HEK293 (cell line): ENCODE results near the gene MNX1.

Source experiments
- YY1 ChIP-seq: fragments of 450-650 bp; formaldehyde crosslinking; IDR thresholded peaks from 2 replicates; pipeline ENCODE4 v1.5.1; 2018; ENCODE audit warnings: missing biosample characterization, missing genetic modification characterization
- ZBTB21 ChIP-seq: fragments of 450-650 bp; formaldehyde crosslinking; IDR thresholded peaks from 2 replicates; pipeline ENCODE4 v1.5.1; 2017; ENCODE audit warnings: missing biosample characterization, missing genetic modification characterization
- ZNF10 ChIP-seq: fragments of 450-650 bp; formaldehyde crosslinking; IDR thresholded peaks from 2 replicates; pipeline ENCODE4 v1.5.1; 2017; ENCODE audit warnings: missing biosample characterization, missing genetic modification characterization
- ZNF133 ChIP-seq: fragments of 450-650 bp; formaldehyde crosslinking; IDR thresholded peaks from 2 replicates; pipeline ENCODE4 v1.5.1; 2016; ENCODE audit warnings: missing biosample characterization, missing genetic modification characterization
- TF ChIP-seq, protein P1 (sequence below): fragments of 450-650 bp; formaldehyde crosslinking; IDR thresholded peaks from 2 replicates; pipeline ENCODE4 v1.5.1; 2016; ENCODE audit warnings: missing biosample characterization, missing genetic modification characterization, low read depth
- TF ChIP-seq, protein P2 (sequence below): fragments of 450-650 bp; formaldehyde crosslinking; IDR thresholded peaks from 2 replicates; pipeline ENCODE4 v1.5.1; 2016; ENCODE audit warnings: missing biosample characterization, missing genetic modification characterization

DNA sequence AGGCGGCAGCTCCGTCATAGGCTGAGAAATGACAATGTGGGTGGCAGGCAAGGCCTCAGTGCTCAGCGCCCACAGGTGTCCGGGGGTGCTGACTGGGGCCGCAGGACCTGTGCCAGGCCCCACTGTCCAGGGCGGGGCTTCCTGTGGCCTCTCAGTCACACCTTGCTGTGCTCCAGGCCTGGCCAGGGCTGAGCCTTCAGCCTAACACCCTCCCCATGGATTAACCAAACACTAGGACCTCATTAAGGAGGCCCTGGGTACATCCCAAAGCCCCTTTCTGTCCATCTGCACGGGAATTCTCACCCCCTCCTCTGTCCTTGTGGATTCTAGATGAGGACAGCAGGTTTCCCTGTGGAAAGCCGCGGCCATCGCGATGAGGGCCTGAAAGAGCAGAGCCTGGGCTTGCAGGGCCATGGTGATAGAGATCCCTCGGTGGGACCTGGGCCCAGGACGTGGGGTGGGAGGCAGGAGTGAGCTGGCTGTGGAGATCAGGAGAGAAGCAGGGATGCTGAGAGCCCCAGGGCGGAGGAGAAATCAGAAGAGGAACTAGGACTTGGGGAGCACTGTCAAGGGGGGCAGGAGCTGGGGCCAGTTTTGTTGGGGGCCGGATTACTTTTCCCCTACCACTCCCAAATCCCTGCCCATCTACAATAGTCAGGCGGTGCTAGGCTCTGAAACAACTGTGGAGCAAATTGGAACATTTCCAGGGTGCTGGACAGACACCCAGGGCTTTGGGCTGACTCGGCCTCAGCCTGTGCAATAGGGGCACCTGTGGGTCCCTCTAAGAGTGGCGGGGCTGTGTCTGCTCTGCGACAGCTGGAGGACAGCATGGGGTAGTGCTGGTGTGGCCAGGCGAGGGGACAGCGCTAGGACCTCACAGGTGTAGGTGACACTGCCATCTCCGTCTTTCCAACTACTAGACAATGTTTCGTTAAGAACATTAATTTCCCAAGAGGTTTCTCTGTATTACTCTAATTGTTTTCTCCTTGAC, 23.3 kb upstream of the MNX1 start:
- TF ChIP-seq YY1 (tag by site-specific recombination) (no peak), ZNF10 (no peak), ZBTB21 (no peak), ZNF133 (tag by site-specific recombination) (no peak)
- TF ChIP-seq, protein P1, sequence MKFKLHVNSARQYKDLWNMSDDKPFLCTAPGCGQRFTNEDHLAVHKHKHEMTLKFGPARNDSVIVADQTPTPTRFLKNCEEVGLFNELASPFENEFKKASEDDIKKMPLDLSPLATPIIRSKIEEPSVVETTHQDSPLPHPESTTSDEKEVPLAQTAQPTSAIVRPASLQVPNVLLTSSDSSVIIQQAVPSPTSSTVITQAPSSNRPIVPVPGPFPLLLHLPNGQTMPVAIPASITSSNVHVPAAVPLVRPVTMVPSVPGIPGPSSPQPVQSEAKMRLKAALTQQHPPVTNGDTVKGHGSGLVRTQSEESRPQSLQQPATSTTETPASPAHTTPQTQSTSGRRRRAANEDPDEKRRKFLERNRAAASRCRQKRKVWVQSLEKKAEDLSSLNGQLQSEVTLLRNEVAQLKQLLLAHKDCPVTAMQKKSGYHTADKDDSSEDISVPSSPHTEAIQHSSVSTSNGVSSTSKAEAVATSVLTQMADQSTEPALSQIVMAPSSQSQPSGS = no peak
- TF ChIP-seq, protein P2, sequence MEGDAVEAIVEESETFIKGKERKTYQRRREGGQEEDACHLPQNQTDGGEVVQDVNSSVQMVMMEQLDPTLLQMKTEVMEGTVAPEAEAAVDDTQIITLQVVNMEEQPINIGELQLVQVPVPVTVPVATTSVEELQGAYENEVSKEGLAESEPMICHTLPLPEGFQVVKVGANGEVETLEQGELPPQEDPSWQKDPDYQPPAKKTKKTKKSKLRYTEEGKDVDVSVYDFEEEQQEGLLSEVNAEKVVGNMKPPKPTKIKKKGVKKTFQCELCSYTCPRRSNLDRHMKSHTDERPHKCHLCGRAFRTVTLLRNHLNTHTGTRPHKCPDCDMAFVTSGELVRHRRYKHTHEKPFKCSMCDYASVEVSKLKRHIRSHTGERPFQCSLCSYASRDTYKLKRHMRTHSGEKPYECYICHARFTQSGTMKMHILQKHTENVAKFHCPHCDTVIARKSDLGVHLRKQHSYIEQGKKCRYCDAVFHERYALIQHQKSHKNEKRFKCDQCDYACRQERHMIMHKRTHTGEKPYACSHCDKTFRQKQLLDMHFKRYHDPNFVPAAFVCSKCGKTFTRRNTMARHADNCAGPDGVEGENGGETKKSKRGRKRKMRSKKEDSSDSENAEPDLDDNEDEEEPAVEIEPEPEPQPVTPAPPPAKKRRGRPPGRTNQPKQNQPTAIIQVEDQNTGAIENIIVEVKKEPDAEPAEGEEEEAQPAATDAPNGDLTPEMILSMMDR (tag by site-specific recombination) = no peak
